GM18907 (cell line): ENCODE data around the gene DDHD1.

ENCODE experiments used
- ATAC-seq: cut with Tn5 transposase; IDR thresholded peaks from one replicate; pipeline ENCODE4 v1.9.1; 2021; ENCODE audit warnings: mild to moderate bottlenecking, moderate library complexity; ENCODE audit not compliant: unreplicated experiment

Gene DDHD1

DNA sequence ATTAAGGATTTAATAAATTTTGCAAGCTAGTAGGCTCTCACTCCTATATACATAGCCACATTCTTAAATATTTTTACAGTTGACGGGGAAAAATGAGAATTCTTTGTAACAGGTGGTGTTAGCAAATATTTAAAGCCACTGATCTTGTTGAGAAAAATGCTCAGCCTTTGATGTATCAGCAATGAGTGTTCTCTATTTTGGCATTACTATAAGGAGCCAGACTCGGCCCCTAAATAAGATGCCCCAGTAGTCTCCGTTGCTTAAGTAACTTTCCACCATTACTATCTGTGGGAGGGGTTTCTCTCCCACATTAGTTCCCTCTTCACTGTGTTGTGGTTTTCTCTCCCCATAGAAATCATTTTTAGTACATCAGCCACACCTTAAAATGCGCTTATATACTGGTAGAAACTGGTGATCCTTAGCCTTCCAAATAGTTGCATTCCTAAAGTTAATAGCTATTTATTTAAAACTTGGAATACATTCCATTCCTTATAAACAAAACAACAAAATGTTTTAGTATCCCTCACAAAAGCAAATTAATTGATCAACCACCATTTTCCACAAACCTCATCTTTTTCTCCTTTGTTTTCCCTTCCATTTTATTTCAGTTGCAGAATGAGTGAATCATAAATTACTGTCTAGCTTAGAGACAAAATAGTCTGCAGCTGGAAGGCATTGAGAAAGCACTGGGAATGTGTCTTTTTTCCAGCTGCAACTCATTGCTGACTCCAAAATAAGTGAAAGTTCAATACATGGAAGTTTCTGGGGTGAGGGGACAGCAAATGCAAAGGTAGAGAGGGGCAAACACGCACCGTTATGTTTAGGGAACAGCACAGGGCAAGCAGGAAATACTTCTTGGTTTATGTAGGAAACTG is 117.5 kb downstream of the DDHD1 start:
- ATAC-seq: no peak

DNA sequence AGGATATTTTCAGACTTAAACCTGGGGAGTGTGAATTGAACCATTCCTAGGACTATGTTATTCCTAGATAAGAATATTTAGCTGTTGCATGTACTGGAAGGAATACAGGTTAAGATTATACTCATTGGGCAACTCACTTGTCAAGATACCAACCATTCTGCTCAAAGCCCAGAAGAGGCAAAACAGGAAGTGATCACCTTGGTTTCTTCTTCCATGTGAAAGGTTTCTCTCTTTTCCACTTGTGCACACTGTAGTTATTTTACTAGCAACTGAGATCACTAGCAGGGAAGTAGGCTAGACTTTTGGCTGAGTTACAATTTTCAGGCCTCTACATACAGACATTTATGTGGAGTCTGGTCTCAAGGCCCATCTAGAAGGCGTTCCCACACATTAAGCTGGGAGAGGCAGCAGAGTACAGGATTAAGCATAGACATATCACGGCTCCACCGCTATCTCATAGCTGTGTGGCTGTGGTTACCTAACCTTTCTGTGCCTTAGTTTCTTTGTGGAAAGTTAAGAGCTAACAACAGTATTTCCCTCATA is 118.4 kb downstream of the DDHD1 start:
- ATAC-seq: no peak

GRCh38 chr14:53034036-53034435 is 119.1 kb downstream of the DDHD1 start:
- ATAC-seq: no peak

DNA sequence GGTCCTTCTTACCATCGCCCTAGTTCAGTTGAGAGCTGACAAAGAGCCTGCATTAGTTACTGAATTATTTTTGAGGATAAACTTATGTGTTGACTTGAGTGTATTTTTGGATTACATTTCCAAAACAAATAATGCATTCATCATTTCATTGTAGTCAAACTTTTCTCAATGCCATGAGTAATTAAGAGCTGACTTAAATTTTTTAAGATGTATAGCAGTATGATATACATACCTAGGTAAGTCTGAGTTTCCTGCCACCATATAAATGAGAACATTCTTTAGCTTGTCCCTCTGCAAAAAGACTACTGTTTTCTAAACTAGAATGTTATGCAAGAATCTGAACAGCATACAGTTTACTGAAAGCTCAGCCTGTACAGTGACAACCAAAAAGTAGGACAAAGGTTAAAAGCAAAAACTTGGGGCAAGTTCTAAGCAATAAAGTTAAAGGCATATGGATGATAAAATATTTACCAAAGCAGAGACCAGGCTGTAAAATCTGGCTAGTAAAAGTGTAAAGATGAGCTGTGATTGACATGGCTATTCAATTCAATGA is 120.2 kb downstream of the DDHD1 start:
- no peak for ATAC-seq

DNA sequence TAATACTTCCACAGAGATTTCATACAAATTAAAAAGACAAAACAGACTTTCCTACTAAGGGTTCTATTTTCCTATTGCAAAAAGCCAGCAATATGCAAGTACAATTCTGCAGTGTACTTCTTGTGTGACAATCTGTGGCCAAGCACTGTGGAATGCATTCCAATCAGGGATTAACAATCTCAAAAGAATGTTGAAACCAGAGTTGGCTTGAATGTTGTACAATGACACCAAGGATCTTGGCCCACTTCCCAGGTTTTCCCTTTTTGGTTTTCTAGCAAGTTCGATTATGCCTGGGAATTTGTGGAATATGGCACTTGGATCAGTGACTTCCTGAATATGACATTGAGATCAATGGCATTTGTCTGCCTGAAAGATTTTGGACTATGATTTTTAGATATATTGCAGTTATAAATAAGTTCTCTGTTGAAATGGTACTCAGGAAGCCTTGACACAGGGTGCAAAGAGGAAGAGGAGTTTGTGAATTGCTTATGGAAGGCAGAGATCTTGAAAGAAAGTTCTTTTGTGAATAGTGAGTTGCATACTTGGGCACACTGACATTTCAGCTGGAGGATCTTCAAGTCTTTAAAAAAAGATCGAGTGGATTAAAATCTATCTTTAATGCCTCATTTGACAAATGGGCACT is 120.8 kb downstream of the DDHD1 start:
- no peak for ATAC-seq

- ATAC-seq: no peak
Observed at GRCh38 chr14:53027562-53027961, 125.6 kb downstream of the DDHD1 start.

- ATAC-seq: no peak
Observed at GRCh38 chr14:53027041-53027440, 126.1 kb downstream of the DDHD1 start.

- ATAC-seq: no peak
Observed at GRCh38 chr14:53023325-53023724, 129.8 kb downstream of the DDHD1 start.

DNA sequence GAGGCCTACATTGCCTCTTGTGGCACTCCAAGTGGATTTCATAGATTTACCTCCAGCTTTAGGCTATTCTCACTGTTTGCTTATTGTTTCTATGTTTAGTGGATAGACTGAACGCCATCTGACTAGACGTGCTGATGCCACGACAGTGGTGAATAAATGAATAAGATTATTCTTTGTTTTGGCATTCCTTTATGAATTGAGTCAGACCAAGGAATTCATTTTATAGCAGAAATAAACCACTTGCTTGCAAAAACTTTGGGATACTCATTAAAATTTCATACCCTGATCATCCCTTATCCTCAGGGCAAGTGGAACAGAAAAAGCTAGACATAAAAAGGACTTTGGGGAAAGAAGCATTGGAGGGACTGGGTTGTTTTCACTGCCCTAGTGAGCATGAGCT is 130.5 kb downstream of the DDHD1 start:
- ATAC-seq: no peak

GRCh38 chr14:53020193-53020932 is 132.8 kb downstream of the DDHD1 start:
- no peak for ATAC-seq

DNA sequence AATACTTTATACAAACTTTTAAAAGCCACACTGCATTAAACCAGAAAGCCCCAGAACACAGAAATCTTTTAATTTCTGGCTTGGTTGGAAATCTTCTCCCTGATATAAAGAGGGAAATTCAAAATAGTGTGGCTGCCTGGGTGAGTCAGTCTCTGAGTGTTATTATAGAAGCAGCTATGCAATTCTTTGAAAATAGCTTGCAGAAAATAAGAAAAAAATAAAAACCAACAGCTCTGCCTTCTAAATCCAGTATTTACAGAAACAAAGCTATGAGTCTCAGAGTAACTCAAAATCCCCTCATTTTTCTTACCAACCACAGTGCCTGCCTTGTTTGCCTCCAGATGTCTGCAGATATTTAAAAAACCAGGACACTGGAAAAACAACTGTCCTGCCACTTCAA is 133.7 kb downstream of the DDHD1 start:
- ATAC-seq: no peak

GRCh38 chr14:53017837-53018236 is 135.3 kb downstream of the DDHD1 start:
- no peak for ATAC-seq

DNA sequence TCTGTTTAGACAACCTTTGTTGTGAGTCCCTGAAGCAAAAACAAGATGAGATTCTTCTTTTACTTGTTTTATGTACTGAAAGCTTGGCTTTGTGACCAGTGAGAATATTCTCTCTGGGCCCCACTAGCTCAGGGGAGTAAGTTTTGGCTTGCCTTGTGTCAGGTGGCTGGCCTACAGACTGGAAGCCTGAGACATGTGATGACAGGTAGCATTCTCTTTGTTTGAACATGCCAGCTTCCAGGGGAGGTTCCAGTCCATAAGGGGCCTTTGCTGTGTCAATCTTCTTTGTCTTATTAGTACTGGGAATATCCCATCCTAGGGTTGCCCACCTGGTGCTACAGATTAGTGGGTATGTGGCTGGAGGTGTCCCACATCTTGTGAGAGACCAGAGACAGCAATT is 136.2 kb downstream of the DDHD1 start:
- no peak for ATAC-seq

DNA sequence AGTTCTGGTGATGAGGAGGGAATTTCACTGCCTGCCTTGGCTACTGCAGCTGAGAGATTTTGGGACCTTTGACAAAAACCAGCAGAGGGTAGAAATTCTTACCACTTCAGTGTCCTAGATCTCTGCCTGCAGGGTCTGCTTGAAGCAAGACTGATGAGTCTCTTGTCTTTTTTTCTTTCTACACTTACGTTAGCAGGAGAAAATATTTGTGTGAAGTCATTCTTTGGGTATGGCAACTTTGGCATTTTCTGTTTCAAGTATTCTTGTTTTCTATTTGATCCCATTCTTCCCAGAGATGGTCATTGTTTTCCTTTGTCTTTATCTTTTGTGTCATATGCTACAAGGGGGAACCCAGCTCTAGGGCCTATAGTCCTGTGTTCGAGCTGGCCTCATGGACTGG is 136.6 kb downstream of the DDHD1 start:
- no peak for ATAC-seq

GRCh38 chr14:53011053-53011462 is 142.1 kb downstream of the DDHD1 start:
- ATAC-seq: no peak

DNA sequence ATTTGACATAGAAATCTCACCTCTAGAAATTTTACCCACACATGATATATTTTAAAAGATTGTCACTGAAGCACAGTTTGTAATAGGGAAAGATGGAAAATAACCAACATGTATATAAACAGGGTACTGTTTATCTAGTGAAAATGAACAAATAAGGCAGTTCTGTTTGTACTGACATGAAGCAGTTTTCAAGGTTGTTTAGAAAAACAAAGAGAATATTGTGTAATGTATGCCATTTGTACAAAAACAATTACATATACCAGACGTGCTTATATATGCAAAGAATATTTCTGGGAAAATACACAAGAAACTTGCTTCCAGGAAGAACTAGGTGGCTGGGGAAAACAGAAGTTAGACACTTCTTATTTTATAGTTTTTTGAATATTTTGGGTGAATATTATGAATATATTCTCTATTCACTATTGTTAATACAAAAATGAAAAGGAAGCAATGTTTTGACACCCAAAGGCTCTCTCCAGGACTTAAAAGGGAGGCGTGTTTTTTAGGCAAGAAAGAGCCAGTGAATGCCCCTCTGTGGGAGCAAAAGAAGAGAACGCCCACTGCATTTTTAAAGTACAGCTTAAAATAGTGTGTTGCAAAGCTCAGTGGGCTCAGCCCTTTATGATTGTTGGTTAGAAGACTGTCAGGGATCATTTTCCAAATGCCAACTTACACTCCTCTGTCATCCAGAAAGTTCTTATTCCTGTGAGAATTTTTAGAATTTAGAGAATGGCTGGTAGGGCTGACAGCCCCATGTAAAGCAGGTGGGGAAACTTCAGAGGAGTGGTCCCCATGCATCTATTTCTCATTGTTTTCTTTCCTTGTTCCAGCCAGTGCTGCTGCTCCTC is 142.7 kb downstream of the DDHD1 start:
- ATAC-seq: no peak

DNA sequence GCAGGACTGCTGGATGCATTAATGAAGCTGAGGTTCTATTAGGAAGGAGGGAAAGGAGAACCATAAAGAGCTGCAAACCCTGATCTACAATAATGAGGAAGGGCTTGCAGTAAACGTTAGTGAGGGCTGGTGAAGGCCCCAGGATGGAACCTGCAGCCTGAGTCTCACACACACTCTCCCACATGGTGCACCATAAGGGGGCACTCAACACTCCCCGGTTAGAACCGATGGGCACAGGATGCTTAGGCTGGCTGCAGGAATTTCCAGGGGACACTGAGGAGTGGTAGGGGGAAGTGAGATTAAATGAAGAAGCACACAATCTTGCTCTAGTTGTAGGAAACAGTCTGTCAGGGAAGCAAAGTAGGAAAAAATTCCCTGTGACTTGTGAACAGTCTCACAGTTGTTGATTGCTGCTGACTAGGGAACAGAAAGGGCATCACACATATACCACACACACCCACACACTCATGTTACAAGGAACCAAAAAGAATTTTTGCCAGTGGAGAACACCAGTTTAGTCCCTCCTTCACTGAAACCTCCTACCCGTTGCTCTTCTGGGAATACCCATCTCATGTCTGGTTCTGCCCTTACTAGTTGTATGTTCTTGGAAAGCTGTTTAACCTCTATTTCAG is 146.1 kb downstream of the DDHD1 start:
- ATAC-seq: no peak

DNA sequence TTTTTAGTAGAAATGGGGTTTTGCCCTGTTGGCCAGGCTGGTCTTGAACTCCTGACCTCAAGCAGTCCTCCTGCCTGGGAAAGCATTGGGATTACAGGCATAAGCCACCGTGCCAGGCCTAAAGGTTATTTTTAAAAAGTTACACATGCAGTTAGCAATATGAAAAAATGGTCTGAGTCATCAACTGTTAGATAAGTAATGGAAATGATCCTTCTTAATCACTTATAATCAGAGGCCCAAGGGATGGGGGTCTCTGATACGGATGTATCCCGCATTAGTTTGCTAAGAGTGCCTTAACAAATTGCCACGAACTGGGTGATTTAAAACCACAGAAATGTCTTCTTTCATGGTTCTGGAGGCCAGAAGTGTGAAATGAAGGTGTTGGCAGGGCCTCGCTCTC is 148.1 kb downstream of the DDHD1 start:
- ATAC-seq: no peak

DNA sequence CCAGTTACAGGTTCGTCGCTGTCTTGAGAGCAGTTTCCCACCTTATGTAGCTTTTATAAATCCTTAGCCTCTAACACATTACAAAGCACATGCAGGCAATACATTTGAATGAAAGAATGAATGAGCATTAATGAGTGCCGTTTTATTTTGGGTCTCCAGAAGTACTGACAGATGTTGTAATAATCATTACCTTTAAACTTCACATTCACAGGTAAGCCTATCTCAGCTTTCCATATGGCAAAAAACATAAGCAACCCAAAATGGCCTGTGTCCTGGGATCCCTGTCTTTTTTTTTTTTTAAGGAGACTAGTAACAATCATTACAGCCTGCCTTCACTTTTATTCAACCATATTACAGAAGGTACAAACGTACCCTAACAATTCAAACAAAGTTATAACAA is 149.3 kb downstream of the DDHD1 start:
- ATAC-seq: no peak

DNA sequence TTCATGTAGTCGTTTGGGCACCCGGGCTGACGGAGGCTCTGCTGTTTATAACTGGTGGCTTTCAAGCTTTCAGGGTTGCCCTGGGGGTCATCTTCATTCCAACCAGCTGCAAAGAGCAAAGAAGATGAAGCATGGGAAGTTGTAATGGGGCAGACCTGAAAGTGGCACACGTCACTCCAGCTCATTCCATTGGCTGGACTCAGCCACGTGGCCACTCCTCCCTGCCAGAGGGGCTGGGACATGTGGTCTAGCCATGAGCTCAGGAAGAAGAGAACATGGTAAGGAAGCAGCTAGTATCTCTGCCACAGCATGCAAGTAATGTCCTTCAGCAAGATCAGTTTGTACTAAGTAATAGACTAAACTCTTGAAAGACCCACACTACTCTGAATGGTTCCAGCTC is 150.5 kb downstream of the DDHD1 start:
- ATAC-seq: no peak
